Panc1 (cell line): ENCODE measurements around the gene TRIM48.
"Not testable (repeated sequence)": the region's sequence is repeated elsewhere in the genome, so short reads cannot be mapped to it uniquely, and the experiment has no call there.

Source experiments
- POLR2AphosphoS5 ChIP-seq: IDR thresholded peaks from 2 replicates; pipeline ENCODE4 v1.6.1; 2012; ENCODE audit warnings: mild to moderate bottlenecking, low read depth, low read length, moderate library complexity
- SIN3A ChIP-seq: IDR thresholded peaks from 2 replicates; pipeline ENCODE4 v1.6.1; 2012; ENCODE audit warnings: low read depth, mild to moderate bottlenecking, low read length, moderate library complexity, borderline replicate concordance; ENCODE audit not compliant: insufficient read depth
- TF ChIP-seq, protein P1 (sequence below): fragments of 450-650 bp; IDR thresholded peaks from 2 replicates; pipeline ENCODE4 v1.5.1; 2017; ENCODE audit warnings: mild to moderate bottlenecking

DNA sequence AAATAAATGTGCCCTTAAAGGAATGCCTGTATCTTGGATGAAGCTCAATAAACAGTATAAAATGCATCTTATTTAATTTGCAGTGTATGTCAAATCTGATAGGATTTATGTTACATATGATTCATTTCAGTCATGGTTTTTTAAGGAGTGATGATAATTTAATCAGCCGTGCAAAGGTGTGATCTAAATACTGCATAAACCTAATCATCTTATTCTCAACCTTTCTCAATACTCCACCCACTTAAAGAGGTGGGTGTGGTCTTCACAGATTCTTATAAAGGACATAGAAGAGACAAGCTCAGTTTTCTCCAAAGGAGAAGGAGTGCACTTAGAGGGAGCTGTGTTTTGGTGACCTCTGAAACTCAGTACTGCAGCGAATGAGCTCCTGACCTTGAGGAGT lies at the start of gene TRIM48:
- TF ChIP-seq, protein P1, sequence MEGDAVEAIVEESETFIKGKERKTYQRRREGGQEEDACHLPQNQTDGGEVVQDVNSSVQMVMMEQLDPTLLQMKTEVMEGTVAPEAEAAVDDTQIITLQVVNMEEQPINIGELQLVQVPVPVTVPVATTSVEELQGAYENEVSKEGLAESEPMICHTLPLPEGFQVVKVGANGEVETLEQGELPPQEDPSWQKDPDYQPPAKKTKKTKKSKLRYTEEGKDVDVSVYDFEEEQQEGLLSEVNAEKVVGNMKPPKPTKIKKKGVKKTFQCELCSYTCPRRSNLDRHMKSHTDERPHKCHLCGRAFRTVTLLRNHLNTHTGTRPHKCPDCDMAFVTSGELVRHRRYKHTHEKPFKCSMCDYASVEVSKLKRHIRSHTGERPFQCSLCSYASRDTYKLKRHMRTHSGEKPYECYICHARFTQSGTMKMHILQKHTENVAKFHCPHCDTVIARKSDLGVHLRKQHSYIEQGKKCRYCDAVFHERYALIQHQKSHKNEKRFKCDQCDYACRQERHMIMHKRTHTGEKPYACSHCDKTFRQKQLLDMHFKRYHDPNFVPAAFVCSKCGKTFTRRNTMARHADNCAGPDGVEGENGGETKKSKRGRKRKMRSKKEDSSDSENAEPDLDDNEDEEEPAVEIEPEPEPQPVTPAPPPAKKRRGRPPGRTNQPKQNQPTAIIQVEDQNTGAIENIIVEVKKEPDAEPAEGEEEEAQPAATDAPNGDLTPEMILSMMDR, result not testable (repeated sequence)
- TF ChIP-seq POLR2AphosphoS5, SIN3A: not testable (repeated sequence)
